Measurements from ENCODE around the gene RFX1.
"Not testable (repeated sequence)": the region's sequence is repeated elsewhere in the genome, so short reads cannot be mapped to it uniquely, and the experiment has no call there.

RFX1 gene

DNA sequence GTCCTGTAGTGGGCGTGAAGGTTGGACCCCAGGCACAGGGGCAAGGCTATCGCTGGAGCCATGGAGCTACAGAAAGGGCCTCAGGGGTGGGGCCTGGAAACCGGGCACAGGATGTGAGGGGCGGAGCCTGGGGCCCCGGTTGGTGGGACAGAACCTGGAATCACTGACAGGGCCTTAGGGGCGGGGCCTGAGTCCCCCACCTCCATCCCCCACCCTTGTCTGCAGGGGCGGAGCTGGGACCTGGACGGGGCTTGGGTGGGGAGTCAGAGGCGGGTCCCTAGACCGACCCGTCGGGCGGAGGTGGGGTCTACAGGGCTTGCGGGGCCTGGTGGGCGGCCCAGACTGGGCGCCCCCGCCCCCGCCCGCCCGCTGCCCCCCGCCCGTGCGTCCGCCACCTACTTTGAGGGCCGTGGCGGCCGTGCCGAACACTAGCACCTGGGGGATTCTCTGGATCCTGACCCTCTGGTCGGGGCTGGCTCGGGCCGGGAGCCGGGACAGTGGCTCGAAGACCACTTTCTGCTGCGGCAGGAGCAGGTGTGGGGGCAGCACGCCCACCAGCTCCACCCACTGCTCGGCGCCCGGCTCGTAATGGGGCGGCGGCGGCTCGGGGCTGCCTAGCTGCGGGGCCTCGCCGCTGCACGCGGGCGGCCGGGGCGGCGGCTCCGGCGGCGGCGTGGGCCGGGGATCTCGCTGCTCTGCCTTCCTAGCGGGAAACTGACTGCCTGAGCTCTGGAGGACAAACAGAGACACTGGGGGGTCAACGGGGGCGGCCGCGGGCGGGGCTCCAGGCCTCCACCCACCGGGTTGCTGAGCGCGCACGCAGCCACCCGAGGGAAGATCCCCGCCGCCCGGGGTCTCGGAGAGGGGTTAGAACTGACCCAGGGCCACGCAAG lies 27.5 kb downstream of the RFX1 start:
- peak; percentile 50 for DNase-seq

DNA sequence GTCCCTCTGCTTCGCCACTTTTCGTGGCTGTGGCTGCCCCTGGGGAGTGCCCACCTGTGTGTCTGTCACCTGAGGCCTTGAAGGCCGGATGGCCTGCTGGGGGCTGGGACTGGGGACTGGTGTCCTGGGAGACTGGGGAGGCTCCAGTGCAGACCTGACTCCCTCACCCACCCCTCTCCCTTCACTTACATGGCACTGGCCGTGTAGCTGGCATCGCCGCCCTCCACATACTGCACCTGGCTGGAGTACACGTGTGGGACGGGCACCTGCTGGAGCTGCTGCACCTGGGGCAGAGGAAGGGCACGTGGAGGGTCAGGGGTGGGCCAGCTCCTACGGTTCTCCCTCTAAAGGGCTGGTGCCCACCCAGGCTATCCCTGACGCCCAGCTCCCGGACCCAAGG lies 28.3 kb downstream of the RFX1 start:
- no peak for DNase-seq

- DNase-seq: no peak
Observed at GRCh38 chr19:13976446-13976845, 29.7 kb downstream of the RFX1 start.

GRCh38 chr19:13975870-13976269 lies 30.2 kb downstream of the RFX1 start:
- DNase-seq: no peak

GRCh38 chr19:13974073-13974472 lies 32.0 kb downstream of the RFX1 start:
- DNase-seq: peak; percentile 31

- not testable (repeated sequence) for DNase-seq
Observed at GRCh38 chr19:13973479-13973878, 32.6 kb downstream of the RFX1 start.

- DNase-seq: no peak
Observed at GRCh38 chr19:13972368-13973155, 33.6 kb downstream of the RFX1 start.

GRCh38 chr19:13971868-13972267 lies 34.3 kb downstream of the RFX1 start:
- not testable (repeated sequence) for DNase-seq

DNA sequence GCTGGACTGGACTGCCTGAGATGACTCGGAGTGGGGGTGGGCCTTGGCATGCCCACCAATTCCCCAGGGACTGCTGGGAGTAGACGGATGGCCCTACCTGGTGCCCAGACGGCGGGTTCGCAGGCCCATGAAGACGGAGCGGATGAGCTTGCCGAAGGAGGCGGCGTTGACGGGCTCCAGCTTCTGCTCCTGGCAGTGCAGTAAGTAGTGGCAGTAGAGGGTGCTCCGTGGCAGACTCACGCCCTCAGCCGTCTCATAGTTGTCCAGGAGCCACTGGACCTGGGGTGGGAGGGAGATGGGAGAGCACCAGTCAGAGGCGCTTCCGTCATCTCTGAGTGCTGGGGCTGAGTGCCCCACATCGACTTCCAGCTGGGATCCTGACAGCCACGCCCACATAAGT lies 36.2 kb downstream of the RFX1 start:
- no peak for DNase-seq

- no peak for DNase-seq
Observed at GRCh38 chr19:13968999-13969398, 37.1 kb downstream of the RFX1 start.

DNA sequence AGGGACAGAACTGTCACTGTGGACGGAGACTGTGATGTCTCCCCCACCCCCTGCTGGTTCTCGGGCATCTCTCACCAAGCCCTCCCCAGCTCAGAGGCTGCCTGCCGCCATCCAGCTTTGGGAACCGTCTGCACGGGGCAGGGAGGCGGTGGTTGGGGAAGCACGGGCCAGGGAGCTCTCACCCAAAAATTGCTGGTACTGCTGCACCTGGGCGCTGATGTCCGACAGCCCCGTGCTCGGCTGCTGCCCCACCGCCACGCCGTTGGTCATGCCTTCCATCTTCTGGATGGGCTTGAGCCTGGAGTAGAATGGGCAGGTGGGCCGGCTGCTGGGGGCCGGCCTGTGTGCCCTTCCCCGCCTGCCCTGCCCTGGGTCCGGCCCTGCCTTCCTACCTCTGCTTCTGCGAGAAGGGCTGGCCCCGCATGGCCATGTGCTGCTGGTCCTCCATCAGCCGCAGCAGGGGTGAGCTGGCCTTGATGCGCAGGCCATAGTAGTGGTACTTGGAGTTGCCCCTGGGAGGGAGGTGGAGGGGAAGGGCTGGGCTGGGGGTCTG lies 37.7 kb downstream of the RFX1 start:
- DNase-seq: no peak

- DNase-seq: not testable (repeated sequence)
Observed at GRCh38 chr19:13967206-13967605, 38.9 kb downstream of the RFX1 start.

DNA sequence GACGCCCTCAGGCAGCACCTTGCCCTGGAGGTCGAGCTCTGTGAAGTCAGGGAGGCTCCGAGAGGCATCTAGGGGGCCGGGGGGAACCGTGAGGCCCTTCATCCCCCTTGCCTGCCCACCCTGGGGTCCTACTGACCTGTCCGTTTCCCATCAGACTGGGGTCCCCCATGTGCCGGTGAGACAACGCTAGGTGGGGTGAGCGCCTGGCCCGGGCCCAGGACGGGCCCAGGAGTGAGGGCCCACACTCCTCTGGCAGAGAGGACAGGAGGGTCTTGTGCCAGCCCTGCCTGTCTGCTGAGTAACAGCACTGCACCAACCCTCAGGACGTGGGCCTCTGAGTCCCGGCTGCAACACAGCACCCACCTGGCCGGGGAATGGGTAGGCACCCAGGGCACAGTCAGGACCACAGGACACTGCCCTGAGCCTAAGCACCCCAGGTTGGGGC lies 39.4 kb downstream of the RFX1 start:
- no peak for DNase-seq

DNA sequence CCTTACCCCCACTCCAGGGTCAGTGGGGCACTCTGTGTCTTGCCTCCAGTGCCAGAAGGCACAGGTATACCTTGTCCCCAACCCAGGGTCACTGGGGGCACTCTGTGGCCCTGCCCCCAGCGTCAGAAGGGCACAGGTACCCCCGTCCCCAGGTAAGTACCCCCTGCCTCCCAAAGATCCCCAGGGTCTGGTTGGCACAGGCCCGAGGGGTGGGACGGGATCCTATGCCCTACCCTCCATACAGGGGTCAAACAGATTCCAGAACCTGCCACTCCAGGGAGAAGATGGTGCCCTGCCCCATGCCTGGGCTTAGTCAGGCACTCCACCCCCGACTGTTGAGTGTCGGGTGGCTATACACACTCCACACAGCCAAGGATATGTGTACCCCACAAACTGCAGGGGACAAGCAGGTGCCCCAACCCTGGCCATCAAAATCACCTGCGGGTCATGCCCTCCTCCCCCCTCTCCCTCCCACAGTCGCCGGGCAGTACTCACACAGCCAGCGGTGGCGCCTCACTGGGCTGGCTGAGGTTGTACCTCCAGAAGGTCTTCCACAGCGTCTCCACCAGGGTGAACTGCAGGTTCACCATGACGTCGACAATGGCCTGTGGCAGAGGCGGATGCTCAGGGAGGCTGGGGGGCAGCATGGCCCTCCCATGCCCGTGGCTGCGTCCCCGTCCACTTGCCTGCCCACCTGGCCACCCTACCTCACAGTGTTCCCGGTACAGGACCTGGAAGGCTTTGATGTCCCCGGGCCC lies 40.0 kb downstream of the RFX1 start:
- DNase-seq: no peak

- DNase-seq: no peak
Observed at GRCh38 chr19:13965377-13965896, 40.7 kb downstream of the RFX1 start.

GRCh38 chr19:13964776-13965175 lies 41.3 kb downstream of the RFX1 start:
- no peak for DNase-seq

GRCh38 chr19:13963603-13964105 lies 42.5 kb downstream of the RFX1 start:
- DNase-seq: no peak

GRCh38 chr19:13962699-13963602 lies 43.2 kb downstream of the RFX1 start:
- no peak for DNase-seq

- no peak for DNase-seq
Observed at GRCh38 chr19:13961826-13962698, 44.1 kb downstream of the RFX1 start.
